SKM-1 (cell line): ENCODE data around the gene ZCCHC12.

Source experiments
- DNase-seq: peaks from one replicate; lab custom pipeline; 2025; ENCODE audit not compliant: unreplicated experiment; lab: John Stamatoyannopoulos, UW

ZCCHC12 gene

DNA sequence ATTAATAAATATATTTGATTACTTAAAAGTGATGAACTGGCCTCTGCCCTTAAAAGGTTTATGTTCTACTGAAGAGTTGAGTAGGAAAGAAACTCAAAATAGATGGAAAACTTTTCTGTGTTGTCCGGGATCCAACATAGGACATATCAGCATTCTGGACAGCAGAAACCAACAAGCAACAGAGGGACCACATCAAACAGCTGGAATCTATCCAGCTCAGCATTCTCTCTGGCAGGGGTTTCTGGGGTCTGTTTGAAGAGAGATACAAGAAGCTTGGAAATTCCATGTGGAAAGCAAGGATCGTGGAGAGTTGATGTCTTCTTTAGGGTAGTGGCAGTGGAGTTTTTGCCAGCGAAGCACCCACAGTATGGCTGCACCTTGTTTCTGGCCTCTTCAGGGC is 43.6 kb downstream of the ZCCHC12 start:
- DNase-seq: no peak

DNA sequence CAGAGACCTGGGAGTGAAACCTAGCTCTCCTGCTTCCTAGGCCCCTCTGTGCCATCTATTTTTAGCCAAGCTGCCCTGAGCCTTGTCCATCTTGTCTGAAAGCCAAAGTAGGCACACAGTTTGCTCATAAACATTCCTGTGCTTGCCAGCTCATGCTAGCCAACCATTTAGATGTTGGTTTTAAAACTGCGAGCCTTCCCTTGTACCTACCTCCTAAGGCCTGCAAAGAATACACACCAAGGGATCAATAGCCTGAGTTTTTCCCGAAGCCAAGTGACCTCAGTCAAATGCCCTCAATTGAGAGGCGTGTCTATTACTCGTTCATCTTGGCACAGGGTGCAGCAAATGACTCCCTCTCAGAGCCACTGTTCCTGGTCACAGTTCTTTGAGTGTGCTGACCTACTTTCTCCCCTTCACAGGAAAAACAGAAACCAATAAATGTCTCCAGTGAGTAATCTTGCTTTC is 48.5 kb downstream of the ZCCHC12 start:
- DNase-seq: no peak
